ENCODE results near the gene GRIK4.

The GRIK4 gene

DNA sequence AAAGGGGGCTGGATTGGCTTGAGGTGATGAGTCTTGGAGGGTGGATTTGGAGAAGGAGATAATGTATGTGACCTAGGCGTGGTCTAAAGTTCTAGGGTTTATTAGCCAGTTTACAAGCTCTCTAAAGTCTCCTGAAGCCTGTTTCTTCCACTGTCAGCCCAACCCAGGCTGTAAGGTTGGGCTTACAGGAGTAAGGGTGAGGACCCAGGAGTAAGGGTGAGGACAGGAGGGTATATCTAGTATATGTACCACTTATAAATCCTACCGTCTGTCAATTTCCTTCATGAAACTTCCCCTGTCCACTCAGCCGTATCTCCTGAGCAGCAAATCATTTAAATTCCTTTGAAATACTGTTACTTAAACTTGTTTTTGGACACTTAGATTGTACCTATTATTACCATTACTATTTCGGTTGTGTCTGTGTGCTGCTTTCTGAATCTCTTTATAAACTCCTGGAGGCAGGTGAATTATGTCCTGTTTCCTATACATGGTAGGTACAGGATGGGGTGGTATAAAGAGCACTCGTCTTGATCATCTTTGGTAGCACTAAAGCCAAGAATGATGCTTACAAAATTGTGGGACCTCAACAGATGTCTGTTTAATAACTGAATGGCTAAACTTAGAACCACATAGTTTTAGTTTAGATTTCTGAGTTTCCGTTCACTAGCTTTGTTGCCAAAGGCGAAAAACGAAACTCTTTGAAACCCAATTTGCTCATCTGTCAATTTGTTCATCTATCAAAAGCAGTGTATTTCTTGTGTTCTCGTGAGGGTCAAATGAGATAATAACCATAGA lies 192.0 kb downstream of the GRIK4 start:
- DNase-seq (ENCODE audit: low read depth in 3 of 3, low spot score in 1 of 3), result no peak

DNA sequence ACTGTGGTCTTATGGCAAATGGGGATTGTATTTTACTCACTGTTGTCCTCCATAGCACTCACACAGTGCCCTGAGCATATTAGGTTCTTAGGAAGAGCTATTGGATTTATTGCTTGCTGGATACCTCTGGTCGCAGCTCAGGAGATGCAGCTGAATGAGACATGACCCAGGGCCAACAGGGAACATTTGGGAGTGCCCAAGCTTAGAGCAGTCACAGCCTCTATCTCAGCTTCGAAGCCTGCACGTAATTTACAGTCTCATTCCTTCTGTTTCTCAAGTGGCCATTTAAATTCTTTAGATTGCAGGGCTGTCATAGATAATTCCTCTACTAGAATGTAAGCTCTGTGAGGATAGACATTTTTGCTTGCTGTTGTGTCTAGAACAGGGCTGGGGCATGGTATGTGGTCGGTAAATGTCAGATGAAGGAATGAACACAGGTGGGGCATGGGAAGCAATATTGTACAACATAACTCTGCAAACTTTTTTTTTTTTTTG lies 192.8 kb downstream of the GRIK4 start:
- DNase-seq (ENCODE audit: low read depth in 3 of 3, low spot score in 1 of 3), result no peak

DNA sequence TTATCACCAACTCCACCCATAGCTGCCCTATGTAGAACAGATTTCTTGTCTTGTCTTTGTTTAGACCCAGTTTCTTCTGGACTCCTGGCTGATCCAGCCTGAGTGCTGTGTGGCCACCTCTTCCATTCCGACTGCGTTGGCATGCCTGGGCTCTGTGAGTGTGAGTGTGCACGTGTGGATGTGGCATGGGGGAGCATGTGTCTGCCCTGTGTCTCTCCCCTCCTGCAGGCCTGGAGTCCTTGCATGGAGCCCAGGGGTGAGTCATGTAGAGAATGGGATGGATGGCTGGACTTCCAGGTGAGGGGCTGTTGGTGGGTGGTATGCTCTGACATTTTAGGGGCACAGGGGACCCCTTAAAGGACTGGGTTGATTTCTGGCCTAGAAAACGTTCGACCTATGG lies 194.7 kb downstream of the GRIK4 start:
- no peak for DNase-seq (ENCODE audit: low read depth in 3 of 3, low spot score in 1 of 3)

DNA sequence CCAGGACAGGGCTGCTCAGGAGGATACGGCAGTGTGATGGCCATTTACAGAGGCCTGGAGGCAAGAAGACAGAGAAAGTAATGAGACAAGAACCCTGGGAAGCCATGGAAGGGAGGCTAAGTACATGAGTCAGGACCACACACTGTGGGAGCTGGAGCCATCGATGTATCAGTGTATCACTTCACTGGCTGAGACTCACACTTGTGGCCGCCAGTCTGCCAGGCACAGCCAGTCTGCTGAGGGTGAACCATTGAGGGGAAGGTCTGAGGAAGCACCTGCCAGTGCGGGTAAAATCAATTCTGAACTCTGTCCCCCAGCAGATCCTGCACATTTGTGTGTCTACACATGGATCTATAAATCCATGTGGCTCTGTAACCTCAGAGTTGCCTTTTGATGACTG lies 195.6 kb downstream of the GRIK4 start:
- no peak for DNase-seq (ENCODE audit: low read depth in 3 of 3, low spot score in 1 of 3)

DNA sequence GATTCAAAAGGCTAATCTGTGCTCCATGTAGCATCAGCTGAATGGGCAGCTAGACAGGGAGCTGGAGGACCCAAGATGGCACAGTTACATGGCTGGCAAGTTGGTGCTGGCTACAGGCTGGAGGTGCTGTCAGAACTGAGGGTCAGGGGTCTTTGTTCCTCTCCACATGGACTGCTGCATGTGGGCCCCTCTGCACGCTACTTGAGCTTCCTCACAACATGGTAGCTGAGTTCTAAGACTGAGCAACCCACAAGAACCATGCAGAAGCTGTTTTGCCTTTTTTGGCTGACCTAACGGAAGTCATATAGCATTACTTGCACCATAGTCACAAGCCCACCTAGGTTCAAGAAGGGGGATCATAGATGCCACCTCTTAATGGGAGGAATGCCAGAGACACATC lies 196.1 kb downstream of the GRIK4 start:
- DNase-seq (ENCODE audit: low read depth in 3 of 3, low spot score in 1 of 3), result no peak

DNA sequence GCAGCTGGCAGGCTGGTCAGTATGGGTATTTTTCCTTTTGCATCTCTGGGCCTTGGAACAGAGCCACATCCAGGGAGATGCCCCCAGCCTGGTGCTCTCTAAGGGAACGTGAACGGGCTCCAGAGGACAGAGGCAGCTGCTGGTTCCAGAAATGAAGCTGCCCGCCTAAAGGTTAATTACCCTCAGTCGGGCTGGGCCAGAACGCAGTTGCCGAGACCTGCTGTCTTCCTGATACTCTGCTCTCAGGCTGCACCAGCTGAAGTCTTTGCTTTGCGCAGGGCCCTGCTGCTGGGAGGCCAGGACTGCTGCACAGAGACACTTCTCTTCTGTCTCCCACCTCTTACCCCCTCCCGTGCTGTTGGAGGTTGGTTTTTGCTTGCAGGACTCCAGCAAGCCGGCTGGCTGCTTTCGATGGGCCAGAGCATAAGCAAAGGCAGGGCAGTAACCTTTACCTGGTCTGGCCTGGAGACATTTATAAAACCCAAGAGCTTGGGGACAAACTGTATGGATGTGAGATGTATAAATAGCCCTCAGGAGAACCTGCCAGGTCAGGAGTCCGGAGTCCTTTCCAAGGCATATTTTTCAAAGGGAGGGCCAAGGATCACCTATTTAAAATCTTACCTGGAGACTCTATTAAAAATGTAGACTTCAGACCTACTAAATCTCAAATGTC lies 197.1 kb downstream of the GRIK4 start:
- no peak for DNase-seq (ENCODE audit: low read depth in 3 of 3, low spot score in 1 of 3)

DNA sequence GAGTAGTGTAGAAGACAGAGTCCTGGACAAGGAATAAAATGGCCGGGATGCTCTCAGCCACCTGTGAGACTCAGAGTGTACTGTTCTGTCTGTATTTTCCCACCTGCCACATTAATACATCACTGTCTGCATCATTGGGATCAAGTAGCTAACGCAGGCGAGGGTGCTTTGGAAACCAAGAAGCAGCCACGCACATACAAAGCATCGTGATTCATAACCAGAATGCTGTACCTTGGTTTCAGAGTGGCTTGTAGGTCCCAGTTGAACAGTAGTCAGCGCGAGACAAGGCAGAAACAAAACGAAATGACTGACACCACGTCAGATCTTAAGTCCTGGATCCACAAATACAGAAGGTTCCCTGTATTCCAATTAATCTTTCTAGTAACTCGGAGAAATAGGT lies 198.3 kb downstream of the GRIK4 start:
- DNase-seq (ENCODE audit: low read depth in 3 of 3, low spot score in 1 of 3), result no peak

DNA sequence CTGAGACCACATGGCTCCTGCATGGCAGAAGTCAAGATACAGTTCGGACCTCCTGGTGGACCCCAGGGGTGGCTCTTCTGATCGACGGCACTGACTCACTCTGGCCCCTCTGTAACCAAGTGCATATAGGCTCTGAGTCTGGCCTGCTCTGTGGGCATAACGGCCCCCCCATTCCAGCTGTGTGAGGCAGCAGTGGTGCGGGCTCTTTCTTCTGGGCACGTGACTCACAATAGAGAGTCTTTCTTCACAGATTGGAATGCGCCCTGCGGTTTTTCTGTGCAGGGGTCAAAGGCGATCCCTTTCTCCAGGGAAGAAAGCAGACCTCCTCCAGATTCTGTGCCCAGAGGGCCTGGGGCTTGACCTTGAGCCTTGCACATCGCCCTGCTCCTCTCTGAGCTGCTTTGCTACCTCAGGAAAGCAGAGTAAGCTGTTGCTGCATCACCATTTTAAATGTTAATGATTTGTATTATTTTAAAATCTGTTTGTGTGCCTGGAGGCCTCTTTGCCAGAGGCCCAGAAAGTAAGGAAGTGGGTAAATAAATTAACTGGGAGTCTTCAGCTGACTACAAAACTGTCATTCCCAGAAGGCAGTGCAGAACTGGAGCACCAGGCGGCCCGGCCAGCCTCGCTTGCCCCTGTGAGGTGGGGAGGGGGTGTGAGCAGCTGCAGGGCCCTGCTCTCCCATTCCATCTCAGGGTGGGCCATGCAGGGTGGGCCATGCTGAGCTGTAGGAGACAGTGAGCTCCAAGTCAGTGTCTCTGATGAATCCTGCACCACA lies 199.0 kb downstream of the GRIK4 start:
- no peak for DNase-seq (ENCODE audit: low read depth in 3 of 3, low spot score in 1 of 3)

DNA sequence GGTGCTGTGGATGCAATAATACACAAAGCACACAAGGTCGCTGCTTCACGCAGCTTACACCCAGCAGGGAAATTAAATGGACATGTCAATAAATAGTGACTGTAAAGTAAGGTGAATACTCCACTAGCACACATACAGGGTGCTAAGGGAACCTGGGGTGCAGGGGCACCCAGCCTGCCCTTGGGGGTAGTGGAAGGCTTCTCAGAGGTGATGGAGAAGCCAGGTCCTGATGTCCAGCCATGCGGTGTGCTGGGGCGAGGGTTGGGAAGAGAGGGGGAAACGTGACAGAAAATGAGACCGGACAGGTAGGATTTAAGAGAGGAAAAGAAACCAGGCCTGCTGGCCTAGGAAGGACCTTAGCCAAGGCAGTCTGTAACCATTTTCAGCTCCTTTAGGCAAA lies 200.5 kb downstream of the GRIK4 start:
- no peak for DNase-seq (ENCODE audit: low read depth in 3 of 3, low spot score in 1 of 3)

DNA sequence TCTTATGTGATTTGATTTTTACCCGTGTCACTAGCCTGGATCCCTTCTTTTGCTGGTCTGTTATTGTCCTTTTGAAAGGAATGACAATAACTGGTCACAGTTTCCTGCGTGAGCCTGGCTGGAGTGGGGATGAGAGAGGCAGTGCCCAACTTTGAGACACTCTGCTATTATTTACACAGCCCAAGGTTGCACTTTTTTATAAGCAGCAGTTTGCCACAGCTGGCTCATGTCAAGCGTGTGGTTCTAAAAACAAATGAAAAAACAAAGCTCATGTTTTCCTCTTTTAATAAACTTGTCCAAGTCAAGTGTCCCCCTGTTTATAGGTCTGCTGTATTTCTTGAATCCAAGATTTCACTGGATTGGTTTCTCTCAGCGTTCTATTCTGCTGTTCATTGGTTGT lies 201.3 kb downstream of the GRIK4 start:
- no peak for DNase-seq (ENCODE audit: low read depth in 3 of 3, low spot score in 1 of 3)

DNA sequence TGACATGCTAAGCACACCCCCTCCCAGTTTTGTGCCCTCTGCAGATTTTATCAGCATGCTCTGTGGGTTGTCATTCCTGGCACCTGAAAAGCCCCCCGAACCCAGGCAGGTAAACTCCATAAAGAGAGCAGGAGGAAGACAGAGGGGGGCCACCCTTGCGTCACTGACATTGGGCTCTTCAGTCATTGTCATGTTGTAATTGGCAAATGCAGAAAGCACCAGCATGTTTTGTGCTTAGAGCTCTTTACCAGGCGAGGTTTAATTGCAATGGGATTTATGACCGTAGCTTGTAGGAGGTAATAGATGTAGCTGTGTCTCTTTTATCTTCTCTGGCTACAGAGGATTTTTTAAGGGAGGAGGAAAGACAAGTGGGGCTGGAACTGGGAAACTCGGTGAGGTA lies 201.7 kb downstream of the GRIK4 start:
- no peak for DNase-seq (ENCODE audit: low read depth in 3 of 3, low spot score in 1 of 3)

DNA sequence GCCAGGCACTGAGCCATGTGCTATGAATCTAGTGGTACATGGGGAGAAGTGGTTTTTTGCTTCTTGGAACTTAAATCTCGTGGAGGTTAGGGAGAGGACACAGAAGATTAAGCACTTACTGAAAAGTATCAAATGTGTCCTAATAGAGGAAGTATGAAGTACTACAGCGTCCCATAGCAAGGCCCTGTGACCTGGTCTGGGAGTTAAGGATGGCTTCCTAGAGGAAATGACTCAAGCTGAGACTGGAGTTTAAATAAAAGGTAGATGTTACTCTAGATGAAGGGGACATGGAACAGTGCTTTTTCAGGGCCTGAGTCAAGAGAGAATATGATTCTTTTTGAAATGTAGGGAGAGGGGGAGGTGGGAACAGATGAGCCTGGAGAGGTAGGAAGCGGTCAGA lies 202.9 kb downstream of the GRIK4 start:
- no peak for DNase-seq (ENCODE audit: low read depth in 3 of 3, low spot score in 1 of 3)

DNA sequence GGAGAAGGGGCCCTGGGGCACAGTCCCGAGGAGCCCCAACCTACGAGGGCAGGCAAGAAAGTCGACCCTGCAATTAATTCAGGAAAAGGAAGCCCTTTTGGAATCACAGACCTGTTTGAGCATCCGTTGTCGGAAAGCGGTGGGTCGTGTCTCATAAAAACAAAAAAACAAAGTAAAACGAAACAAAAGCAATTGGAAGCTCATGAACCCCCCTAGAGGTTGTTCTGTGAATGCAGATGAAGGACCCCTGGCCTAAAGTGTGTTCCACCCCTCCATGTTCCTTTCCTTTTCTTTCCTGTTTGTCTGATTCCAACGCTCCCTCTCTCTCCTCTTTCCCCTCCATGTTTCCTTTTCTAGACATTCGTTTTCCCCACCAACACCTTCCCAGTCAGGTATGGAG lies 203.7 kb downstream of the GRIK4 start:
- no peak for DNase-seq (ENCODE audit: low read depth in 3 of 3, low spot score in 1 of 3)

DNA sequence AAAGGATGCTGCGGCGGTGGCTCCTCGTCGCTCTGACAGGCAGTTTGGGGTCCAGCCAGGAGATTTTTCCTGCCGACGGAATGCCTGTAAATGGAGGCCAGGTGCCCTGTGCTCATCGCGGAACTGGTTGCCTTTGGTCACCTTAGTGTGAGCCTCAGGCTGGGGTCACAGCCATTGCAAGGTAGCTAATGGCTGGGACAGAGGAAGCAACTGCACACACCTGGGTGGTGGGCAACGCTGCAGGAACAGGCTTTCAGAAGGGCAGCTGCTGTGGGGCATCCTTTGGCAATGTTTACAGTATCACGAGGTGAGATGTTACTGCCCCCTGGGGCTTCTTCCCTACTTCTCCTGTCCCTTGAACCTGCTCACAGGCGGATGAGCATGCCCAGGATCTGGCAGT lies 205.5 kb downstream of the GRIK4 start:
- DNase-seq (ENCODE audit: low read depth in 3 of 3, low spot score in 1 of 3), result no peak

DNA sequence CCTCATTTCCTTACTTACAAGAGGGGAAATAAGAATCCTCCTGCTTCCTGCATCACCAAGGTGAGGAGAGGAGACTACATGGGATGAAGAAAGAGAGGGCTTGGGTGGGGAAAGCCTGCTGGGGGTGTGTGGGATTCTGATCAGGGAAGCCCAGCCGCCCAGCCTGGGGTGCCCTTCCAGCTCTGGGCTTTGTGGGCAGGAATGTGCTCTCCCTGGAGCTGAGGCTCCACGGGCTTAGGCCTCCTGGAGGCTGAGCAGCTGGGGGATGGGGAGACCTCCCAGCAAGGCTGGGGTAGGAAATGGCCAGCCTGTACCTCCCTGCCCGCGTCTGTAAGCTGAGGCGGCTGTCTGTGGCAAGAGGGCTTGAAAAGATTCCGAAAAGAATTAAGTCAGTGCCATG lies 206.1 kb downstream of the GRIK4 start:
- DNase-seq (ENCODE audit: low read depth in 3 of 3, low spot score in 1 of 3), result no peak

DNA sequence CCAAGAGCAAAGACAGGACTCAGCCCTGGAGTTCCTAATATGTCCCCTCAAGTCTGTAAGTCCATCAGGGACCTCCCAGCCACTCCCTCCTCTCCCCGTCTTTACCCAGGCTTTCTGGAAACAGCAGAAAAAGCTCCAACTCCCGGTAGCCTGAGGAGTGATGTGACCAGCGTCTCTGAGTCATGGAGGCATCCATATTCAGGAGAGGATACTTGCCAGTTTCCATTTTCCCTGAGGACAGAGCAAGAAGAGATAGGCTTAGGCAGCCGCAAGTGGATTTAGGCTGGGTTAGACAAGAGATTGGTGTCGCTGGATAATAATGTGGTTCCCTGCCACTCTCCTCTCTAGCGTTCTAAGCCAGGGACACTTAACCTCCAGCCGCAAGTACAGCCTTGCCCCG lies 206.6 kb downstream of the GRIK4 start:
- no peak for DNase-seq (ENCODE audit: low read depth in 3 of 3, low spot score in 1 of 3)

DNA sequence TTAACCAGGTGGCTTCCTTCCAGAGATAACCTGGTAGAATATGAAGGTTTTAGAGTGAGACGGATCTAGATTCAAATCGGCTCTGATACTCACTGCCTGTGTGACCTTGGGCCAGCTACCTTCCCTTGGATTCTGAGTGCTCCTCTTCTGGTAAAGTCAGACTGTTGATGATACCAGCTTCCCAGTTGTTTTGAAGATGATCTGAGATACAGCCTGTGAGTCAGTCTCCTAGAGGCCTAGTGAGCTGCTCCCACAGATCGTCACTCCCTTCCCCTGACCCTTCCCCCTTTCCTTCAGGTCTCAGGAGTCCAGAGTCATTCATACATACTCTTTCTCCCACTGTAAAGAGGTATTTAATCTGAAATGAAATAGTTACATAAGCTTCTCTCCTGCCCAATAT lies 207.8 kb downstream of the GRIK4 start:
- DNase-seq (ENCODE audit: low read depth in 3 of 3, low spot score in 1 of 3), result no peak

DNA sequence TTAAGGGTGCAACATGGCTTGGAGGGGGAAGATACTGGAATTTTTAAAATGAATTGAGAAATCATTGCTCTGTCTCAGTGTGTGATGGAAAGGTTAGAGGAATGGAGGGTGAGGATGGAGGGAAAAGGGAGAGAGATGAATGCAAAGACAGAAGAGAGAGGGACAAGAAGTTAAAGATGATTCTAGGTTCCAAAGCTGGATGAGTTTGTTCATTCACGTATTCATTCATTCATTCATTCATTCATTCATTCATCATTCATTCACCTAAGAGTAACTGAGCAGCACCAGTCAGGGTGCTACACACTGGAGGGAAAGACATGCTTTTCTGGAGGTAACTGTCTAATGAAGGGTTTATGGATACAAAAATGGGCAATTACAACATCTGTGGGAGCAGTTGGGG lies 209.2 kb downstream of the GRIK4 start:
- no peak for DNase-seq (ENCODE audit: low read depth in 3 of 3, low spot score in 1 of 3)

DNA sequence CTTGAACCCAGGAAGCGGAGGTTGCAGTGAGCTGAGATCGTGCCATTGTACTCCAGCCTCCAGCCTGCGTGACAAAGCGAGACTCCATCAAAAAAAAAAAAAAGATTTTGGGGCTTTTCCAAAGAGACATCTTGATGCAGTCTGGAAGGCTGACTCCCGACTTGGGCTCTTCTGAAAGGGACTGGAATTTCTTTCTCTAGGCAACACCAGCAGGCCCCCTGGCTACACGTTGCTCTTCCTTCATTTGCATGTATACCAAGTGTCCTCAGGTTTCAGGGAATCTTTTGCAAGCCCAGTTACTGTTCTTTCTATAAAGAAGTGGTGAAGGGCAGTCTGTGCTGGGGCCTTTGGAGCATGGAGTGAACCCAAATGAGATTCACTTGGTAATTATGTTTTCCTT lies 211.0 kb downstream of the GRIK4 start:
- no peak for DNase-seq (ENCODE audit: low read depth in 3 of 3, low spot score in 1 of 3)

DNA sequence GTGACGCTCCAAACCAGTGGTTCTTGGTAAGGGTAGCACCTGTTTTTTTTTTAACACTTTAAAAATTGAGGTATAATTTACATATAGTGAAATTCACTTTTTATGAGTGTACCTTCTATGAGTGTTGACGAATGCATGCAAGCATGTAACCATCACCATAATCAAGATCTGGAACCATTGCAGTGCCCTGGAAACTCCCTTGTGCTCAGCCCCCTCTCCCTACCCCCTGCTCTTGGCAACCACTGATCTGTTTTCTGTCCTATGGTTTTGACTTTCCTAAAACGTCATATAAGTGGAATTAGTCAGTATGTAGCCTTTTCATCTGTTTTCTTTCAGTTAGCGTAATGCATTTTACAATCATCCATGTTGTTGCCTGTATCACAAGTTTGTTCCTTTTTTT lies 212.2 kb downstream of the GRIK4 start:
- no peak for DNase-seq (ENCODE audit: low read depth in 3 of 3, low spot score in 1 of 3)

DNA sequence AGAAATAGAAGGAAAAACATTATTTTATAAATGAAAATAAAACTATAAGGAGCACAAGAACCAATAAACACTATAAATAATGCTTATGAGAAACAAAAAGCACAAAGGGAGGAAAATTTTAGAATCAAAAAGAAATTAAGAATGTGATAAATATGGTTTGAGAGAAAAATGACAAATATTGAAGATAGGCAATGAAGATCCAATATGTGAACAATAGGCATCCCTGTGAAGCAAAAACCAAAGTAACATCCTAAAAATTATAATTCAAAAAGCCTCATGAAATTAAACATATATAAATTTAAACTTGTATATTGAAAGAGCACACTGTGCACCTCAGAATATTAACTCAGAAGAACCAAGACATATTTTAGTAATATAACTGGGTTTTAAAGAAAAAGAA lies 216.2 kb downstream of the GRIK4 start:
- DNase-seq (ENCODE audit: low read depth in 3 of 3, low spot score in 1 of 3), result no peak

DNA sequence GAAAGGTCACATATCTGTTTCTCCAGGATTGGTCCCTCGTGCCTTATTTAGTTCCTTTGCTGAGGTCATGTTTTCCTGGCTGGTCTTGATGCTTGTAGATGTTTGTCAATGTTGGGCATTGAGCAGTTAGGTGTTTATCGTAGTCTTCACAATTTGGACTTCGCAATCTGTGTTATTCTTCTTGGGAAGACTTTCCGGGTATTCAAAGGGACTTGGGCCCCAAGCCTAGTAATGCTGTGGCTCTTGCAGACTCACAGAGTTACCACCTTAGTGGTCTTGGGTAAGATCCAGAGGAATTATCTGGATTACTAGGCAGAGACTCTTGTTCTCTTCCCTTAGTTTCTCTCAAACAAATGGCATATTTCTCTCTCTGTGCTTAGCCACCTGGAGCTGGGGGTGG lies 223.5 kb downstream of the GRIK4 start:
- DNase-seq (ENCODE audit: low read depth in 3 of 3, low spot score in 1 of 3), result no peak

All from stimulated activated CD4-positive, alpha-beta T cell treated with anti-CD3 and anti-CD28 coated beads, TNF-alpha, amount 100 ng/mL, for 1 hour (primary cell).